Measurements from ENCODE around the gene GIPC1.

GIPC1 gene

GRCh38 chr19:14437578-14438140, 58.3 kb downstream of the GIPC1 start:
- no peak for DNase-seq (ENCODE audit: low read depth, low spot score)

- DNase-seq (ENCODE audit: low read depth, low spot score) = no peak
Observed at GRCh38 chr19:14435320-14436050, 60.4 kb downstream of the GIPC1 start.

DNA sequence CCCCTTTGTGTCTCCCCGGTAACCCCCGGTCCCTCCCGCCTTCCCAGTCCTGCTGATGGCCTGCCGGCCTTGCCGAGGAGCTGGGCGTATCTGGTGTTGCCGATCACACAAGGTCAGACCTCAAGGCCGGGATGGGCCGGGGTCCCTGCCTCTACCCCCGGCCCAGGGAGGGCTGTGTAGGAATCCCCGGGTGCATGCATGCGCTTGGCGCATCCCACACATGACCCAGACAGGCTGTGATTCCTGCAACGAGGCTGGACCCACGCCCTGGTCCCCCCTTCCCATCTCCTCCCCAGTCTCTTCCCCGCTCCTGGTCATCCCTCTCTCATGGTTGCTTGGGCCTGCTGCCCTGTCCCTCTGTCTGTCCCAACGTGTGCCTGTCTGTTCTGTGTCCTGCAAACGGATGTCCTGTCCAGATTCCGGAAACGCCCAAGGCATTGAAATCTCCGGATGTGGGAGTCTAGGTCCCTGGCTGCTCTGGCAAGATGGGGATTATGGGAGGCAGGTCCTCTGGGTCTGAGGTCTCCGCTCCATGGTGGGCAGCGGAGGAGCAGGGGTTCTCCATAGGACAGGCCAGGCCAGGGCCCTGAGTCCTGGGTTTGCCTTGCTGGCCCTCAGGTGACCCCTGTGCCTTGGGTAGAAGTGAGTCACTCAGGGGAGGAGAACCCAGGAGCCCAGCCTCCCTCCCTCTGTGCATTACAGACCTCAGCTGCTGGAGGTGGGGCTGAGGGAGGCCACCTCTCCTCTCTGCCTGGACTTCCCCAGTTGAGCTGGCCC, 61.2 kb downstream of the GIPC1 start:
- peak; percentile 82 for DNase-seq (ENCODE audit: low read depth, low spot score)

DNA sequence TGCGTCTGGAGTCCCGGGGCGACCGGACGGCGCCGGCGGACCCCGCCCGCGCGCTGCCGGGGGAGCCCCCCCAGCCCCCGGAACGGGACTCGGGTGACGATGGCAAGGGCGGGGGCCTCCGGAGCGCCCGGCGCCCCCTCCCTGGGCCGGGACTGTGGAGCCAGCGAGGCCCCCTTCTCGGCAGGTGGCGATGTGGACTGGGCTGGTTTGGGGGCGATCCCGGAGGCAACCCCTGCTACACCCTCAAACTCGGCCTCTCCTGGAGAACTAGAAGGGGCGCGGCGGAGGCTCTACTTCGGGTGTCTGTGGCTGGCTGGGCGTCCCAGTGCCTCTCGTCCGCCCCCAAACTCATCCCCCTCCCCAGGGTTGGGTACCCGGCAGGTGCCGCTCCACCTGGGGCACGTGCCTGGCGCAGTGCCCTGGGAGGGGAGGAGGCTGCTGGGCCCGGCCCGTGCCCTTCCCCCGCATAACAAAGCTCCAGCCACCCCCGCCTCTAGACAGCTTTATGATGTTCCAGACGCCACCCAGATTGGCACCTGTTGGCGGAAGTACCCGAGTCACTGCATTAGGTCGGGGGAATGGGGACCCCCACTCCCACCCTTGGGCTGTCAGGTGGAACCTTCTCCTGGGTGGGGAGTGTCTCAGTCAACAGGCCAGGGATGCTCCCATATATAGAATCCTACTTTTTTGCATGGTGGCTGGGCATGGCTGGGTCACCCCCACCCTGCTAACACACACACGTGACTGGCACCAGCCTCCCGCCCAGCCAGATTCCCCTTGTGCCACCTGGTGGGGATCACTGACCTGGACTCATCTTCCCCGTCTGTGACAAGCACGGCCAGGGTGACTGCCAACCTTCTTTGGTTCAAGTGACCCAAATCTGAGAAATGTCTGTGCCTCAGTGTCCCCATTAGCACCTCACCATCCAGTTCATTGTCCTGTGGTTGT, 62.1 kb downstream of the GIPC1 start:
- peak; percentile 22 for DNase-seq (ENCODE audit: low read depth, low spot score)

DNA sequence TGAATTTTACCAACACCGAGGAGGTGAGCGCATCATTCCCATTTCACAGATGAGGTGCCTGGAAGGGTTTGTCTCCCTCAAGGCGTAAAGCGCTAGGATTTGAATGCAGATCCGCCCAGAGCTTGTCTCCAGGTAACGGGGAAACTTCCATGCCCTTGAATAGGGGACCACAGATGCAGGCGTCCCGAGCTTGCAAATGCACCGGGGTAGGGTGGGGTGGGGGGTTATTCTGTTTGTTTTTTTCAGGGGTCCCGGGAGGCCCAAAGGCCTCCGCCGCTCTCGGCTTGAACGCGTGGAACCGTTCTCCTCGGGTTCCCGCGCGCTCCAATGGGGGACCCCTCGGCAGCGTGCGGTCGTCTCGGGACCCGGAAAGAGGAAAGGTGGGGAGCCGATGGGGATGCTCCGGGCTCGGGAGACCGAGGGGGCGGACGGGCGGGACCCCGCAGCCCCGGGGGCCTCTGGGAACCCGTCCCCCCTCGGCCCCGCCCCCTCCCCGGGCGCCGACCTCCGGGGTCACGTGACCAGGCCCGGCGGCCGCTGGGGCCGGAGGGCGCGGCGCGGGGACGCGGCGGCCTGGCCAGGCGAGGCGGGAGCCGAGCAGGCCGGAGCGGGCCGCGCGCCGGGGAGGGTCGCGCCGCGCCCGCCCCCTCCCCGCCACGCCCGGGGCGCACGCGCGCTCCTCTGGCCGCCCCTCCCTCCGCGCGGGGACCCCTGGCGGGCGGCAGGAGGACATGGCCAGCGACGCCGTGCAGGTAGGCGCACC, 63.0 kb downstream of the GIPC1 start, which contains the start of gene PKN1:
TSS of gene PKN1 (plus strand) at position 516 of the 763 bp plus-strand sequence. CDS start at position 732, 216 bp downstream.
- peak; percentile 69 for DNase-seq (ENCODE audit: low read depth, low spot score)

DNA sequence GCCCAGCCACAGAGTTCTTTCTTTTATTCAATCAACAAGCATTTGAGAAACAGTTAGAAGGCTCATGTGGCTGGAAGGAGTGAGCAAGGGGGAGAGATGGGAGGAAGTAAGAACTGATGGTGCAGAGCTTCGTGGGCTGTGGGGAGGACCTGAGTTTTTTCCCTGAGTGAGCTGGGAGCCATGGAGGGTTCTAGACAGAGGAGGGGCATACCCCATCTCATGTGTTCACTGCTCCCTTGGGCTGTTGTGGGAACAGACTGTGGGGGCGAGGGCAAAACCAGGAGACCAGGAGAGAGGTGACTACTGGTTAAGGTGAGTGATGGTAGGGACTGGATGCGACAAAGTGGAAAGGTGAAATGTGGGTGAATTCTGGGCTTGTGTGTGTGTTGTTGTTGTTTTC, 65.2 kb downstream of the GIPC1 start:
- no peak for DNase-seq (ENCODE audit: low read depth, low spot score)

GRCh38 chr19:14428882-14429416, 67.0 kb downstream of the GIPC1 start:
- no peak for DNase-seq (ENCODE audit: low read depth, low spot score)
